ENCODE data around the gene CDH13. TPM values are rescaled to one million over a fixed set of nuclear protein-coding genes. Genes with fewer than 3 reads are reported as not detected.

The CDH13 gene
- total RNA-seq, 4 donors from 2014 or later = 5.8 to 36.7 (median 20.4) TPM

DNA sequence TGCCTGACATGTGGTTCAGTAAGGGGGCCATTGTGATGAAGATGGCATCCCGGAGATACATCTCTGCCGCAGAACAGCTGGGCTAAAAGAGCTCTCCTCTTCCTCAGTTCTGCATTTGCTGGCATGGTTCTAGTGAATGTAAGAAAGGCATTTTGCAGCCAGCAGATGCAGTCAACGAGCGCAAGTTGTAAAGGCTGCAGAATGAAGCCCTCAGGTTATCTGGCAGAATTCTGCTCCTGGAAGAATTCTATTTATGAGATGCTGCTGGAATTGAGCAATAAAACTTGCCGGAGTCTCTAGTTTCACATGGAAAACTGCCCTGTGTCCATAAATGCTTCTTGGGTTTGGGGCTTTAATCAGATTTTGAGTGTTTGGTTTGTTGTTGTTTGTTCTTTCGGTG lies 1004.2 kb downstream of the CDH13 start:
- no peaks in the 10 kb centered on the region for H3K27me3 ChIP-seq
- TF ChIP-seq POLR2A (IDR thresholded peaks at IDR 0.05) = no peak
- TF ChIP-seq CTCF (IDR thresholded peaks at IDR 0.05 in 4 of 5, conservative IDR thresholded peaks at IDR 0.05 in 1 of 5) = no peak
- no peak for ATAC-seq
- no peak overlapping the region for H3K27ac ChIP-seq
- in situ Hi-C loops (cut with MboI; ENCODE audit: low sequenced_read_pairs in 4 of 4) = loop anchor here in 1 of 4 donors (25.0 kb wide), 1 partner anchor 106 kb away; no protein-coding TSS in a partner anchor
- DNase-seq = no peak
- intact Hi-C loops (cut with DNase I; ENCODE audit: low total_unique reads) = no loop called here
- no peaks in the 10 kb centered on the region for H3K9me3 ChIP-seq
- no peaks in the 10 kb centered on the region for H3K4me1 ChIP-seq
- no peak overlapping the region for H3K4me3 ChIP-seq
- H3K36me3 ChIP-seq = no peaks in the 10 kb centered on the region

DNA sequence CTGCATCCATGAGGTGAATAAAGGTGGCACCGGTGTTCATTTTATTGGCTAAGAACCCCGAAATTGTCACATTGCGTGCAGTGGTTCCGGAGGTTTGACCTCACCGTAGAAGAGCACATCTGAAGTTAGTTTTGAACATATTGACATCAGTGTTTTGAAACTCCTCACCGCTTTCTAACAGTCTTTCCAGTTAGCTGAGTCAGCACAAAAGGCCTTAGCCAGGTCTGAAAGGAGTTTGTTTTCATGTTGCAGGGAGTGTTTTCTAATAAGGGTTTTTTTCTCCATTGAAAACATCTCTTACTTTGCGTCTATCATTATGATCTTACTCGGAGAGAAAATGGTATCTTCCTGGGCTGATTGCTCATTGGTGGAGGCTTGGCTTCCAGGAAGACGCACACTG lies 1006.5 kb downstream of the CDH13 start:
- Histone ChIP-seq H3K4me3 (no peak overlapping the region), H3K27ac (no peak overlapping the region), H3K27me3 (no peaks in the 10 kb centered on the region), H3K36me3 (no peaks in the 10 kb centered on the region), H3K4me1 (no peaks in the 10 kb centered on the region), H3K9me3 (no peaks in the 10 kb centered on the region)
- TF ChIP-seq POLR2A (IDR thresholded peaks at IDR 0.05) = no peak
- no peak for TF ChIP-seq CTCF (IDR thresholded peaks at IDR 0.05 in 4 of 5, conservative IDR thresholded peaks at IDR 0.05 in 1 of 5)
- intact Hi-C loops (cut with DNase I; ENCODE audit: low total_unique reads) (no loop called here), in situ Hi-C loops (cut with MboI; ENCODE audit: low sequenced_read_pairs in 4 of 4) (loop anchor here in 1 of 4 donors (25.0 kb wide), 1 partner anchor 104 kb away; no protein-coding TSS in a partner anchor)
- DNase-seq (no peak), ATAC-seq (no peak)

- H3K4me3 ChIP-seq = no peak overlapping the region
- no peaks in the 10 kb centered on the region for H3K4me1 ChIP-seq
- in situ Hi-C loops (cut with MboI; ENCODE audit: low sequenced_read_pairs in 4 of 4) (loop anchor here in 1 of 4 donors (25.0 kb wide), 1 partner anchor 89 kb away; no protein-coding TSS in a partner anchor), intact Hi-C loops (cut with DNase I; ENCODE audit: low total_unique reads) (no loop called here)
- H3K27me3 ChIP-seq = no peaks in the 10 kb centered on the region
- DNase-seq = no peak
- TF ChIP-seq CTCF (IDR thresholded peaks at IDR 0.05 in 4 of 5, conservative IDR thresholded peaks at IDR 0.05 in 1 of 5) (no peak), POLR2A (IDR thresholded peaks at IDR 0.05) (no peak)
- ATAC-seq = no peak
- H3K36me3 ChIP-seq = no peaks in the 10 kb centered on the region
- H3K9me3 ChIP-seq = no peaks in the 10 kb centered on the region
- H3K27ac ChIP-seq = no peak overlapping the region
These were observed 1021.6 kb downstream of the CDH13 start for GRCh38 chr16:83648347-83648746.

DNA sequence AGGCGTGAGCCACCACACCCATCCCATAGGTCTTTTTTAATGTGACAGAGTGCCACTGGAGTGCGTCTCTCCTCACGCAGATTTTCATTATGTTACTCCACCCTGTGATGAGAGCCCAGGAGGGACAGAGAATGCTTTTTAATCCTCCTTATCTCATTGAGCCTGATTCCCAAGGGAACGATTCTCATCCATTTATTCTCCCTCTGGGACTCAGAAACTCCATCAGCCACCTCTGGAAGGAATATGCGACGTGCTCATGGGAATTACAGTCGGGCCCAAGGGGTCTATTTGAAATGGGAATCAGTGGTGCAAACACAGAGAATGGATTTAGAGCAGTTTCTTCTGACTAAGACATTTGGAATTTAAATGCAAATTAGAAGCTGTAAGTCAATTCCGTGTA lies 1025.1 kb downstream of the CDH13 start:
- H3K27me3 ChIP-seq = no peaks in the 10 kb centered on the region
- H3K27ac ChIP-seq = no peak overlapping the region
- no peaks in the 10 kb centered on the region for H3K36me3 ChIP-seq
- TF ChIP-seq CTCF (IDR thresholded peaks at IDR 0.05 in 4 of 5, conservative IDR thresholded peaks at IDR 0.05 in 1 of 5) = no peak
- no peak for TF ChIP-seq POLR2A (IDR thresholded peaks at IDR 0.05)
- H3K4me1 ChIP-seq = no peaks in the 10 kb centered on the region
- ATAC-seq (no peak), DNase-seq (no peak)
- intact Hi-C loops (cut with DNase I; ENCODE audit: low total_unique reads) = no loop called here
- no peak overlapping the region for H3K4me3 ChIP-seq
- H3K9me3 ChIP-seq = no peaks in the 10 kb centered on the region
- in situ Hi-C loops (cut with MboI; ENCODE audit: low sequenced_read_pairs in 4 of 4) = no loop called here

- TF ChIP-seq CTCF (IDR thresholded peaks at IDR 0.05 in 4 of 5, conservative IDR thresholded peaks at IDR 0.05 in 1 of 5) = no peak
- Histone ChIP-seq H3K4me3 (no peak overlapping the region), H3K27ac (no peak overlapping the region), H3K36me3 (no peaks in the 10 kb centered on the region), H3K9me3 (no peaks in the 10 kb centered on the region), H3K27me3 (no peaks in the 10 kb centered on the region), H3K4me1 (no peaks in the 10 kb centered on the region)
- DNase-seq (no peak), ATAC-seq (no peak)
- intact Hi-C loops (cut with DNase I; ENCODE audit: low total_unique reads) (no loop called here), in situ Hi-C loops (cut with MboI; ENCODE audit: low sequenced_read_pairs in 4 of 4) (no loop called here)
These were observed 1026.2 kb downstream of the CDH13 start for GRCh38 chr16:83652943-83653342.
